ENCODE results near the gene LRMDA. TPM values are rescaled to one million over a fixed set of nuclear protein-coding genes. Genes with fewer than 3 reads are reported as not detected.

Gene LRMDA
- total and polyA plus RNA-seq, 2 of the 13 experiments (the other 11 are each of a cell fraction or from before 2014, with no cell fraction given): 13.4 to 22.0 TPM

DNA sequence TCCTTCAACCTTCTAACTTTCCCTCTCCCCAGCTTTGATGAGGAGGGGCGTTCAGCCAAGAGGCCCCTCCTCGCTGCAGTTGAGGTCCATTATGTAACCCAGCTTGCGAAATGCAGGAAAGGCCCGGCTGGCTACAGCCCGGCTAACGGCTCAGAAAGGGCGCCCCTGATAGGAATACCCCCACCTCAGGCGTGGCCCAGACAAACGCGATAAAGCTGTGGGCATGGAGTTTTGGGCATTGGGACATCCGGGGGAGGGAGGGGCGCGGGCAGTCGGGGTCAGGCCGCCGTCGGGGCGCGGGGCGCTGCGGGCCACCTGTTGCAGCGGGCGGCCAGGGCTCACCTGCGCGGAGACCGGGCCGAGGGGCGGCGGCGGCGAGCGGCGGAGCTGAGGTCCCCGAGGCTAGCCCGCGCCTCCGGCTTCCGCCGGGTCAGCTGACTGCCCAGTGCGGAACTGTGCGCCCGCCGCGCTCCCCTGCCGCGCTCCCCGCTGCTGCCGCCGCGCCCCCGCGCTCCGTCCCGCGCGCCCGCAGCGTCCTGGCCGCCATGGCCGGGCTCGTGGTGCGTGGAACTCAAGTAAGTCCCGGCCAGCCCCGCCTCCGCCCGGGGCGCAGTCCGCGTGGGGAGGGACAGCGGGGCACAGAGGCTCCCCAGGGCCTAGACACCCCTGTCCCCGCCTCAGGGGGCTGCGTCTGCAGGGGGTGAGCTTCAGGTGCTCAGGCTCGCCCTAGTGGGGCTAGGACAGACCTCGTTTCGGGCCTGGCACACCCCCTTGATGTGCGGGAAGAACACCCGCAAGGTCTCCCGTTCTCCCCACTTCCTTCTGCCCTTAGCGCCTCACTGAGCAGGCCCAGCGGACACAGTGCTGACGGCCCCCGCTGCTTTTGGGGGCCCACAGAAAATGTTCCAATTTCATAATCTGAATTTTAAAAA, at the start of gene LRMDA (continued):
- TF ChIP-seq ZFP36L1 (CRISPR knock-in tag; IDR thresholded peaks at IDR 0.05) (no peak), SNRNP70 (IDR thresholded peaks at IDR 0.05; ENCODE audit: low read depth, low read length) (no peak), HNF4A (CRISPR knock-in tag; IDR thresholded peaks at IDR 0.05) (peak; percentile 48), ZNF746 (CRISPR knock-in tag; IDR thresholded peaks at IDR 0.05) (peak; percentile 78), ZNF816 (CRISPR knock-in tag; IDR thresholded peaks at IDR 0.05; ENCODE audit: borderline replicate concordance) (no peak; the same call in 1 of the 2 replicates), ZFYVE20 (CRISPR knock-in tag; IDR thresholded peaks at IDR 0.05; ENCODE audit: borderline replicate concordance, low read depth) (no peak), MED13 (CRISPR knock-in tag; IDR thresholded peaks at IDR 0.05) (peak; percentile 91), MBD4 (IDR thresholded peaks at IDR 0.05; ENCODE audit: borderline replicate concordance, low read length) (no peak), NR2C2 (CRISPR knock-in tag; IDR thresholded peaks at IDR 0.05; ENCODE audit: borderline replicate concordance) (peak; percentile 58; the same call in 1 of the 2 replicates), GFI1 (CRISPR knock-in tag; IDR thresholded peaks at IDR 0.05; ENCODE audit: borderline replicate concordance) (peak; percentile 16; the same call in 1 of the 2 replicates), ZNF207 (IDR thresholded peaks at IDR 0.05; ENCODE audit: borderline replicate concordance) (no peak), MIER3 (CRISPR knock-in tag; IDR thresholded peaks at IDR 0.05; ENCODE audit: borderline replicate concordance) (no peak; the same call in 1 of the 2 replicates), ZNF337 (CRISPR knock-in tag; IDR thresholded peaks at IDR 0.05; ENCODE audit: borderline replicate concordance, low read depth) (peak; percentile 4; the same call in 1 of the 2 replicates), CAMTA2 (CRISPR knock-in tag; IDR thresholded peaks at IDR 0.05; ENCODE audit: borderline replicate concordance) (no peak), ZNF782 (CRISPR knock-in tag; IDR thresholded peaks at IDR 0.05; ENCODE audit: borderline replicate concordance) (no peak), FOXA3 (CRISPR knock-in tag; IDR thresholded peaks at IDR 0.05) (peak; percentile 56), ZNF235 (CRISPR knock-in tag; IDR thresholded peaks at IDR 0.05; ENCODE audit: borderline replicate concordance) (0 out of 2 replicates have a peak, but pooled peaks have one; percentile 9), DNMT3B (CRISPR knock-in tag; conservative IDR thresholded peaks at IDR 0.05) (no peak), NFE2 (CRISPR knock-in tag; IDR thresholded peaks at IDR 0.05) (no peak), ZNF530 (CRISPR knock-in tag; IDR thresholded peaks at IDR 0.05; ENCODE audit: low read depth) (no peak)
- TF ChIP-seq, protein P1, sequence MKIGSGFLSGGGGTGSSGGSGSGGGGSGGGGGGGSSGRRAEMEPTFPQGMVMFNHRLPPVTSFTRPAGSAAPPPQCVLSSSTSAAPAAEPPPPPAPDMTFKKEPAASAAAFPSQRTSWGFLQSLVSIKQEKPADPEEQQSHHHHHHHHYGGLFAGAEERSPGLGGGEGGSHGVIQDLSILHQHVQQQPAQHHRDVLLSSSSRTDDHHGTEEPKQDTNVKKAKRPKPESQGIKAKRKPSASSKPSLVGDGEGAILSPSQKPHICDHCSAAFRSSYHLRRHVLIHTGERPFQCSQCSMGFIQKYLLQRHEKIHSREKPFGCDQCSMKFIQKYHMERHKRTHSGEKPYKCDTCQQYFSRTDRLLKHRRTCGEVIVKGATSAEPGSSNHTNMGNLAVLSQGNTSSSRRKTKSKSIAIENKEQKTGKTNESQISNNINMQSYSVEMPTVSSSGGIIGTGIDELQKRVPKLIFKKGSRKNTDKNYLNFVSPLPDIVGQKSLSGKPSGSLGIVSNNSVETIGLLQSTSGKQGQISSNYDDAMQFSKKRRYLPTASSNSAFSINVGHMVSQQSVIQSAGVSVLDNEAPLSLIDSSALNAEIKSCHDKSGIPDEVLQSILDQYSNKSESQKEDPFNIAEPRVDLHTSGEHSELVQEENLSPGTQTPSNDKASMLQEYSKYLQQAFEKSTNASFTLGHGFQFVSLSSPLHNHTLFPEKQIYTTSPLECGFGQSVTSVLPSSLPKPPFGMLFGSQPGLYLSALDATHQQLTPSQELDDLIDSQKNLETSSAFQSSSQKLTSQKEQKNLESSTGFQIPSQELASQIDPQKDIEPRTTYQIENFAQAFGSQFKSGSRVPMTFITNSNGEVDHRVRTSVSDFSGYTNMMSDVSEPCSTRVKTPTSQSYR (CRISPR knock-in tag; IDR thresholded peaks at IDR 0.05; ENCODE audit: borderline replicate concordance): peak; percentile 34; the same call in 1 of the 2 replicates
- TF ChIP-seq, protein P2, sequence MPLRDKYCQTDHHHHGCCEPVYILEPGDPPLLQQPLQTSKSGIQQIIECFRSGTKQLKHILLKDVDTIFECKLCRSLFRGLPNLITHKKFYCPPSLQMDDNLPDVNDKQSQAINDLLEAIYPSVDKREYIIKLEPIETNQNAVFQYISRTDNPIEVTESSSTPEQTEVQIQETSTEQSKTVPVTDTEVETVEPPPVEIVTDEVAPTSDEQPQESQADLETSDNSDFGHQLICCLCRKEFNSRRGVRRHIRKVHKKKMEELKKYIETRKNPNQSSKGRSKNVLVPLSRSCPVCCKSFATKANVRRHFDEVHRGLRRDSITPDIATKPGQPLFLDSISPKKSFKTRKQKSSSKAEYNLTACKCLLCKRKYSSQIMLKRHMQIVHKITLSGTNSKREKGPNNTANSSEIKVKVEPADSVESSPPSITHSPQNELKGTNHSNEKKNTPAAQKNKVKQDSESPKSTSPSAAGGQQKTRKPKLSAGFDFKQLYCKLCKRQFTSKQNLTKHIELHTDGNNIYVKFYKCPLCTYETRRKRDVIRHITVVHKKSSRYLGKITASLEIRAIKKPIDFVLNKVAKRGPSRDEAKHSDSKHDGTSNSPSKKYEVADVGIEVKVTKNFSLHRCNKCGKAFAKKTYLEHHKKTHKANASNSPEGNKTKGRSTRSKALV (CRISPR knock-in tag; IDR thresholded peaks at IDR 0.05): no peak
- TF ChIP-seq, protein P3, sequence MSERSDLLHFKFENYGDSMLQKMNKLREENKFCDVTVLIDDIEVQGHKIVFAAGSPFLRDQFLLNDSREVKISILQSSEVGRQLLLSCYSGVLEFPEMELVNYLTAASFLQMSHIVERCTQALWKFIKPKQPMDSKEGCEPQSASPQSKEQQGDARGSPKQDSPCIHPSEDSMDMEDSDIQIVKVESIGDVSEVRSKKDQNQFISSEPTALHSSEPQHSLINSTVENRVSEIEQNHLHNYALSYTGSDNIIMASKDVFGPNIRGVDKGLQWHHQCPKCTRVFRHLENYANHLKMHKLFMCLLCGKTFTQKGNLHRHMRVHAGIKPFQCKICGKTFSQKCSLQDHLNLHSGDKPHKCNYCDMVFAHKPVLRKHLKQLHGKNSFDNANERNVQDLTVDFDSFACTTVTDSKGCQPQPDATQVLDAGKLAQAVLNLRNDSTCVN (CRISPR knock-in tag; IDR thresholded peaks at IDR 0.05; ENCODE audit: borderline replicate concordance): no peak

Measured in HepG2 (cell line).